ENCODE measurements around the gene IL1RAP. TPM values are rescaled to one million over a fixed set of nuclear protein-coding genes. Genes with fewer than 3 reads are reported as not detected.

The IL1RAP gene
- total and polyA plus RNA-seq, 9 of the 15 experiments (the other 6 are each of a cell fraction or from before 2014, with no cell fraction given) = 0.23 to 1.8 (median 0.88) TPM

- TF ChIP-seq HMG20B (CRISPR knock-in tag; IDR thresholded peaks at IDR 0.05) (no peak), LEF1 (IDR thresholded peaks at IDR 0.05) (no peak), ZNF592 (IDR thresholded peaks at IDR 0.05) (no peak), ZNF143 (CRISPR knock-in tag; IDR thresholded peaks at IDR 0.05) (no peak), MCM5 (IDR thresholded peaks at IDR 0.05; ENCODE audit: low read depth) (no peak), FOXP1 (CRISPR knock-in tag; IDR thresholded peaks at IDR 0.05) (no peak), ZNF668 (CRISPR knock-in tag; IDR thresholded peaks at IDR 0.05) (no peak), XRCC3 (IDR thresholded peaks at IDR 0.05) (no peak), SRSF9 (IDR thresholded peaks at IDR 0.05; ENCODE audit: borderline replicate concordance, low read depth, low read length) (no peak), ZNF134 (CRISPR knock-in tag; conservative IDR thresholded peaks at IDR 0.05) (no peak), ZNF75A (CRISPR knock-in tag; IDR thresholded peaks at IDR 0.05) (no peak), THAP7 (CRISPR knock-in tag; IDR thresholded peaks at IDR 0.05) (no peak), ZNF589 (CRISPR knock-in tag; IDR thresholded peaks at IDR 0.05; ENCODE audit: low read depth) (no peak), HNRNPH1 (optimal IDR thresholded peaks at IDR 0.05; ENCODE audit: low read depth, low read length) (no peak)
- TF ChIP-seq, protein P1, sequence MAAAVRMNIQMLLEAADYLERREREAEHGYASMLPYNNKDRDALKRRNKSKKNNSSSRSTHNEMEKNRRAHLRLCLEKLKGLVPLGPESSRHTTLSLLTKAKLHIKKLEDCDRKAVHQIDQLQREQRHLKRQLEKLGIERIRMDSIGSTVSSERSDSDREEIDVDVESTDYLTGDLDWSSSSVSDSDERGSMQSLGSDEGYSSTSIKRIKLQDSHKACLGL (CRISPR knock-in tag; IDR thresholded peaks at IDR 0.05; ENCODE audit: borderline replicate concordance, poor library complexity, severe bottlenecking) = no peak
- TF ChIP-seq, protein P2, sequence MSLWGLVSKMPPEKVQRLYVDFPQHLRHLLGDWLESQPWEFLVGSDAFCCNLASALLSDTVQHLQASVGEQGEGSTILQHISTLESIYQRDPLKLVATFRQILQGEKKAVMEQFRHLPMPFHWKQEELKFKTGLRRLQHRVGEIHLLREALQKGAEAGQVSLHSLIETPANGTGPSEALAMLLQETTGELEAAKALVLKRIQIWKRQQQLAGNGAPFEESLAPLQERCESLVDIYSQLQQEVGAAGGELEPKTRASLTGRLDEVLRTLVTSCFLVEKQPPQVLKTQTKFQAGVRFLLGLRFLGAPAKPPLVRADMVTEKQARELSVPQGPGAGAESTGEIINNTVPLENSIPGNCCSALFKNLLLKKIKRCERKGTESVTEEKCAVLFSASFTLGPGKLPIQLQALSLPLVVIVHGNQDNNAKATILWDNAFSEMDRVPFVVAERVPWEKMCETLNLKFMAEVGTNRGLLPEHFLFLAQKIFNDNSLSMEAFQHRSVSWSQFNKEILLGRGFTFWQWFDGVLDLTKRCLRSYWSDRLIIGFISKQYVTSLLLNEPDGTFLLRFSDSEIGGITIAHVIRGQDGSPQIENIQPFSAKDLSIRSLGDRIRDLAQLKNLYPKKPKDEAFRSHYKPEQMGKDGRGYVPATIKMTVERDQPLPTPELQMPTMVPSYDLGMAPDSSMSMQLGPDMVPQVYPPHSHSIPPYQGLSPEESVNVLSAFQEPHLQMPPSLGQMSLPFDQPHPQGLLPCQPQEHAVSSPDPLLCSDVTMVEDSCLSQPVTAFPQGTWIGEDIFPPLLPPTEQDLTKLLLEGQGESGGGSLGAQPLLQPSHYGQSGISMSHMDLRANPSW (CRISPR knock-in tag; IDR thresholded peaks at IDR 0.05) = no peak
- TF ChIP-seq, protein P3, sequence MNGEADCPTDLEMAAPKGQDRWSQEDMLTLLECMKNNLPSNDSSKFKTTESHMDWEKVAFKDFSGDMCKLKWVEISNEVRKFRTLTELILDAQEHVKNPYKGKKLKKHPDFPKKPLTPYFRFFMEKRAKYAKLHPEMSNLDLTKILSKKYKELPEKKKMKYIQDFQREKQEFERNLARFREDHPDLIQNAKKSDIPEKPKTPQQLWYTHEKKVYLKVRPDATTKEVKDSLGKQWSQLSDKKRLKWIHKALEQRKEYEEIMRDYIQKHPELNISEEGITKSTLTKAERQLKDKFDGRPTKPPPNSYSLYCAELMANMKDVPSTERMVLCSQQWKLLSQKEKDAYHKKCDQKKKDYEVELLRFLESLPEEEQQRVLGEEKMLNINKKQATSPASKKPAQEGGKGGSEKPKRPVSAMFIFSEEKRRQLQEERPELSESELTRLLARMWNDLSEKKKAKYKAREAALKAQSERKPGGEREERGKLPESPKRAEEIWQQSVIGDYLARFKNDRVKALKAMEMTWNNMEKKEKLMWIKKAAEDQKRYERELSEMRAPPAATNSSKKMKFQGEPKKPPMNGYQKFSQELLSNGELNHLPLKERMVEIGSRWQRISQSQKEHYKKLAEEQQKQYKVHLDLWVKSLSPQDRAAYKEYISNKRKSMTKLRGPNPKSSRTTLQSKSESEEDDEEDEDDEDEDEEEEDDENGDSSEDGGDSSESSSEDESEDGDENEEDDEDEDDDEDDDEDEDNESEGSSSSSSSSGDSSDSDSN (IDR thresholded peaks at IDR 0.05; ENCODE audit: borderline replicate concordance in 1 of 2, low read depth in 2 of 2, low read length in 2 of 2) = 0 out of 4 replicates have a peak, but pooled peaks of 1 of the 2 experiments have one; percentile 25
Observed at GRCh38 chr3:190513409-190514370, at the start of gene IL1RAP (continued).
